ENCODE measurements around the gene CALN1.
"Not testable (repeated sequence)": the region's sequence is repeated elsewhere in the genome, so short reads cannot be mapped to it uniquely, and the experiment has no call there.

The CALN1 gene

GRCh38 chr7:72345208-72345727 is 66.9 kb downstream of the CALN1 start:
- no peak overlapping the region for H3K4me3 ChIP-seq (ENCODE audit: low read length in 2 of 2)
- H3K9ac ChIP-seq (ENCODE audit: low read depth, low read length, poor library complexity): no peak overlapping the region
- no peak overlapping the region for H3K14ac ChIP-seq (ENCODE audit: low read length)
- no peak overlapping the region for H2AFZ ChIP-seq (ENCODE audit: low read length)
- H3K27me3 ChIP-seq (ENCODE audit: control insufficient read depth in 3 of 3, insufficient read depth in 3 of 3, low read depth in 1 of 3, low read length in 3 of 3): no peaks in the 10 kb centered on the region
- no peak overlapping the region for H4K91ac ChIP-seq (ENCODE audit: low read depth, low read length, poor library complexity)
- no peak overlapping the region for H2BK120ac ChIP-seq (ENCODE audit: low read depth, low read length)
- H3K18ac ChIP-seq (ENCODE audit: low read length): no peak overlapping the region
- H4K8ac ChIP-seq (ENCODE audit: low read depth, low read length): no peak overlapping the region
- H2BK12ac ChIP-seq (ENCODE audit: low read length): no peak overlapping the region
- no peak overlapping the region for H3K4me2 ChIP-seq (ENCODE audit: insufficient read depth, low read length, poor library complexity, severe bottlenecking)
- no peak overlapping the region for H2BK15ac ChIP-seq (ENCODE audit: low read length)
- no peak overlapping the region for H3K27ac ChIP-seq (replicated peaks; ENCODE audit: low read length)
- no peaks in the 10 kb centered on the region for H3K9me3 ChIP-seq (replicated peaks in 1 of 2; ENCODE audit: control insufficient read depth in 2 of 2, insufficient read depth in 1 of 2, low read depth in 1 of 2, low read length in 2 of 2)
- H3K23ac ChIP-seq (ENCODE audit: low read depth, low read length, poor library complexity): no peak overlapping the region
- no peak overlapping the region for H3K4ac ChIP-seq (ENCODE audit: low read length)
- H2BK5ac ChIP-seq (ENCODE audit: low read length): no peak overlapping the region
- H3K4me1 ChIP-seq (ENCODE audit: control insufficient read depth in 2 of 2, insufficient read depth in 1 of 2, low read depth in 1 of 2, low read length in 2 of 2): peaks cover 2 to 4% of the 10 kb centered on the region in 2 donors
- no peak for DNase-seq (ENCODE audit: low spot score)
- H3K36me3 ChIP-seq (replicated peaks in 1 of 2; ENCODE audit: control insufficient read depth in 2 of 2, insufficient read depth in 2 of 2, low read length in 2 of 2): no peaks in the 10 kb centered on the region
- WGBS, 2 donors (ENCODE audit: extremely low coverage in 2 of 2, insufficient read length in 2 of 2, insufficient replicate concordance in 1 of 2): no CpG with 5 or more reads among the region's 1 CpG
- H3K79me1 ChIP-seq (ENCODE audit: low read depth, low read length): no peaks in the 10 kb centered on the region
- H2AK5ac ChIP-seq (ENCODE audit: low read depth, low read length): no peak overlapping the region

- Histone ChIP-seq H2BK5ac (ENCODE audit: low read length) (no peak overlapping the region), H2AFZ (ENCODE audit: low read length) (peak overlapping the region; percentile 48), H3K36me3 (replicated peaks in 1 of 2; ENCODE audit: control insufficient read depth in 2 of 2, insufficient read depth in 2 of 2, low read length in 2 of 2) (no peaks in the 10 kb centered on the region), H3K18ac (ENCODE audit: low read length) (no peak overlapping the region), H3K27me3 (ENCODE audit: control insufficient read depth in 3 of 3, insufficient read depth in 3 of 3, low read depth in 1 of 3, low read length in 3 of 3) (peaks cover 0 to 6% (median 0%) of the 10 kb centered on the region in 3 experiments), H3K4me2 (ENCODE audit: insufficient read depth, low read length, poor library complexity, severe bottlenecking) (no peak overlapping the region), H4K8ac (ENCODE audit: low read depth, low read length) (no peak overlapping the region), H3K4me1 (ENCODE audit: control insufficient read depth in 2 of 2, insufficient read depth in 1 of 2, low read depth in 1 of 2, low read length in 2 of 2) (peaks cover 2 to 4% of the 10 kb centered on the region in 2 donors), H2BK12ac (ENCODE audit: low read length) (no peak overlapping the region), H3K27ac (replicated peaks; ENCODE audit: low read length) (no peak overlapping the region), H3K79me1 (ENCODE audit: low read depth, low read length) (no peaks in the 10 kb centered on the region), H3K4me3 (ENCODE audit: low read length in 2 of 2) (no peak overlapping the region), H3K9ac (ENCODE audit: low read depth, low read length, poor library complexity) (no peak overlapping the region), H3K14ac (ENCODE audit: low read length) (no peak overlapping the region), H3K4ac (ENCODE audit: low read length) (no peak overlapping the region), H3K9me3 (replicated peaks in 1 of 2; ENCODE audit: control insufficient read depth in 2 of 2, insufficient read depth in 1 of 2, low read depth in 1 of 2, low read length in 2 of 2) (no peaks in the 10 kb centered on the region), H2AK5ac (ENCODE audit: low read depth, low read length) (no peak overlapping the region), H2BK15ac (ENCODE audit: low read length) (no peak overlapping the region), H3K23ac (ENCODE audit: low read depth, low read length, poor library complexity) (no peak overlapping the region), H2BK120ac (ENCODE audit: low read depth, low read length) (no peak overlapping the region), H4K91ac (ENCODE audit: low read depth, low read length, poor library complexity) (no peak overlapping the region)
- no peak for DNase-seq (ENCODE audit: low spot score)
- no CpG with 5 or more reads among the region's 3 CpGs for WGBS, 2 donors (ENCODE audit: extremely low coverage in 2 of 2, insufficient read length in 2 of 2, insufficient replicate concordance in 1 of 2)
Measured at GRCh38 chr7:72343991-72344390, 68.1 kb downstream of the CALN1 start.

DNA sequence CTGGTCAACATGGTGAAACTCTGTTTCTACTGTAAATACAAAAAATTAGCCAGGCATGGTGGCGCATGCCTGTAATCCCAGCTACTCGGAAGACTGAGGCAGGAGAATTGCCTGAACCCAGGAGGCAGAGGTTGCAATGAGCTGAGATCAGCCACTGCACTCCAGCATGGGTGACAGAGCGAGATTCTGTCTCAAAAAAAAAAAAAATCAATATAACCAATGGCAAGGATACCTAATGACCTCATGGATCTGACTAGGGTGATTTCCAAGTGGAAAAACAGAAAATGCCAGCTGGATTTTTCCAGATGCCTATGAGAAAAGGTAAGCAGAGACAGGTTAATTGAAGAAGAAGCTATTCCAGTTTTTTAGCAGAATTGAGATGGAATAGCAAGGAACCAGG is 68.8 kb downstream of the CALN1 start:
- not testable (repeated sequence) for H3K27ac ChIP-seq (replicated peaks; ENCODE audit: low read length)

GRCh38 chr7:72337390-72338167 is 74.6 kb downstream of the CALN1 start:
- H3K4me1 ChIP-seq (ENCODE audit: control insufficient read depth in 2 of 2, insufficient read depth in 1 of 2, low read depth in 1 of 2, low read length in 2 of 2): peaks cover 0 to 7% of the 10 kb centered on the region in 2 donors
- H4K91ac ChIP-seq (ENCODE audit: low read depth, low read length, poor library complexity): no peak overlapping the region
- no peaks in the 10 kb centered on the region for H3K9me3 ChIP-seq (replicated peaks in 1 of 2; ENCODE audit: control insufficient read depth in 2 of 2, insufficient read depth in 1 of 2, low read depth in 1 of 2, low read length in 2 of 2)
- H2BK15ac ChIP-seq (ENCODE audit: low read length): peak overlapping the region; percentile 81
- H3K18ac ChIP-seq (ENCODE audit: low read length): peak overlapping the region; percentile 90
- H3K27ac ChIP-seq (replicated peaks; ENCODE audit: low read length): no peak overlapping the region
- H3K9ac ChIP-seq (ENCODE audit: low read depth, low read length, poor library complexity): peak overlapping the region; percentile 91
- H2AK5ac ChIP-seq (ENCODE audit: low read depth, low read length): no peak overlapping the region
- peak overlapping the region in 1 of 2 donors; percentile 86 for H3K4me3 ChIP-seq (ENCODE audit: low read length in 2 of 2)
- no peak overlapping the region for H2BK120ac ChIP-seq (ENCODE audit: low read depth, low read length)
- H2BK12ac ChIP-seq (ENCODE audit: low read length): no peak overlapping the region
- H4K8ac ChIP-seq (ENCODE audit: low read depth, low read length): no peak overlapping the region
- peak overlapping the region; percentile 96 for H3K23ac ChIP-seq (ENCODE audit: low read depth, low read length, poor library complexity)
- H2AFZ ChIP-seq (ENCODE audit: low read length): peak overlapping the region; percentile 40
- H3K36me3 ChIP-seq (replicated peaks in 1 of 2; ENCODE audit: control insufficient read depth in 2 of 2, insufficient read depth in 2 of 2, low read length in 2 of 2): no peaks in the 10 kb centered on the region
- peak overlapping the region; percentile 43 for H3K14ac ChIP-seq (ENCODE audit: low read length)
- H3K79me1 ChIP-seq (ENCODE audit: low read depth, low read length): no peaks in the 10 kb centered on the region
- DNase-seq (ENCODE audit: low spot score): peak; percentile 31
- no CpG with 5 or more reads among the region's 44 CpGs for WGBS, 2 donors (ENCODE audit: extremely low coverage in 2 of 2, insufficient read length in 2 of 2, insufficient replicate concordance in 1 of 2)
- peak overlapping the region; percentile 99 for H3K4me2 ChIP-seq (ENCODE audit: insufficient read depth, low read length, poor library complexity, severe bottlenecking)
- no peak overlapping the region for H3K4ac ChIP-seq (ENCODE audit: low read length)
- H3K27me3 ChIP-seq (ENCODE audit: control insufficient read depth in 3 of 3, insufficient read depth in 3 of 3, low read depth in 1 of 3, low read length in 3 of 3): peaks cover 10 to 60% (median 36%) of the 10 kb centered on the region in 3 experiments
- H2BK5ac ChIP-seq (ENCODE audit: low read length): no peak overlapping the region

More for the DNA sequence above, 68.8 kb downstream of the CALN1 start:
- not testable (repeated sequence) for H3K9me3 ChIP-seq (replicated peaks in 1 of 2; ENCODE audit: control insufficient read depth in 2 of 2, insufficient read depth in 1 of 2, low read depth in 1 of 2, low read length in 2 of 2); H2BK12ac ChIP-seq (ENCODE audit: low read length); H3K36me3 ChIP-seq (replicated peaks in 1 of 2; ENCODE audit: control insufficient read depth in 2 of 2, insufficient read depth in 2 of 2, low read length in 2 of 2); H3K14ac ChIP-seq (ENCODE audit: low read length); H3K4me3 ChIP-seq (ENCODE audit: low read length in 2 of 2); H3K18ac ChIP-seq (ENCODE audit: low read length); DNase-seq (ENCODE audit: low spot score); H3K9ac ChIP-seq (ENCODE audit: low read depth, low read length, poor library complexity); H3K4ac ChIP-seq (ENCODE audit: low read length); H3K4me1 ChIP-seq (ENCODE audit: control insufficient read depth in 2 of 2, insufficient read depth in 1 of 2, low read depth in 1 of 2, low read length in 2 of 2); H3K23ac ChIP-seq (ENCODE audit: low read depth, low read length, poor library complexity); H3K27me3 ChIP-seq (ENCODE audit: control insufficient read depth in 3 of 3, insufficient read depth in 3 of 3, low read depth in 1 of 3, low read length in 3 of 3); H4K91ac ChIP-seq (ENCODE audit: low read depth, low read length, poor library complexity); H2AK5ac ChIP-seq (ENCODE audit: low read depth, low read length); H2BK15ac ChIP-seq (ENCODE audit: low read length); H2BK120ac ChIP-seq (ENCODE audit: low read depth, low read length); H2BK5ac ChIP-seq (ENCODE audit: low read length); H3K4me2 ChIP-seq (ENCODE audit: insufficient read depth, low read length, poor library complexity, severe bottlenecking); H4K8ac ChIP-seq (ENCODE audit: low read depth, low read length); H3K79me1 ChIP-seq (ENCODE audit: low read depth, low read length)
- H2AFZ ChIP-seq (ENCODE audit: low read length): peak overlapping the region; percentile 48
- no CpG with 5 or more reads among the region's 3 CpGs for whole genome bisulfite sequencing, 2 donors (ENCODE audit: extremely low coverage in 2 of 2, insufficient read length in 2 of 2, insufficient replicate concordance in 1 of 2)
